Kidney epithelial cell (primary cell): ENCODE measurements around the gene TXNL4B. TPM values are rescaled to one million over a fixed set of nuclear protein-coding genes. Genes with fewer than 3 reads are reported as not detected.
"Not testable (repeated sequence)": the region's sequence is repeated elsewhere in the genome, so short reads cannot be mapped to it uniquely, and the experiment has no call there.

Experiments
- DNase-seq: peaks from one replicate; pipeline ENCODE4 v3.0.0-alpha.2; 2010; ENCODE audit warnings: low read depth
- H3K27me3 ChIP-seq: 2 replicates; pipeline ENCODE4 v1.6.0; 2011; ENCODE audit warnings: low read length; ENCODE audit not compliant: control insufficient read depth, insufficient read depth
- H3K36me3 ChIP-seq: 2 replicates; pipeline ENCODE4 v1.5.1; 2011; ENCODE audit warnings: low read length; ENCODE audit not compliant: control insufficient read depth, insufficient read depth
- H3K4me3 ChIP-seq: 2 replicates; pipeline ENCODE4 v1.5.1; 2011; ENCODE audit warnings: low read depth, mild to moderate bottlenecking, control low read depth, low read length
- total RNA-seq: library from RNA; depleted of rRNA; stranded (reverse); fragments of >200 nt; gene quantifications from 2 replicates; pipeline ENCODE4 v1.2.3, GENCODE V29; 2015
- TF ChIP-seq, protein P1 (sequence below): IDR thresholded peaks from 2 replicates; pipeline ENCODE4 v1.5.1; 2011; ENCODE audit warnings: mild to moderate bottlenecking, moderate library complexity, low read length, control low read depth, inconsistent platforms; ENCODE audit not compliant: insufficient read depth, poor library complexity, severe bottlenecking

The TXNL4B gene
- total RNA-seq, 1 donor from 2014 or later, result 11.7 TPM

DNA sequence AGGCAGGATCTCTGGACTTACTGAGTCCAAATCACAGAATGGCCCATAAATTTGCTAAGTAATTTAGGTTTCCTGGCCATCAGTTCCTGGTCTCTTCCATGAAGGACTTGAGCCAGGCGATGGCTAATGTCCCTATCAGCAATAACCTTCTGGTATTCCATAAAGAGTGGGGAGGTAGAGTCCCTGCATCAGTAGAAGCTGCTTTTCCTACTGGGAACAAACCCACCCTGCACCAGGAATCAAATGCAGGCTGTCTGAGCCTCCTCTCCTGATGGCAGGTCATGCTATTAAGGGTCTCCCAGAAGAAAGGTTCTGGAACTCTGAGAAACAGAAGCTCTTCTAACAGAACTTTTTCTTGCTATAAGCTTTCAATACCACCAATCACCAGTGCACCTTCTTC is 31.9 kb downstream of the TXNL4B start:
- no peaks in the 10 kb centered on the region for H3K36me3 ChIP-seq
- no peak for DNase-seq
- TF ChIP-seq, protein P1, sequence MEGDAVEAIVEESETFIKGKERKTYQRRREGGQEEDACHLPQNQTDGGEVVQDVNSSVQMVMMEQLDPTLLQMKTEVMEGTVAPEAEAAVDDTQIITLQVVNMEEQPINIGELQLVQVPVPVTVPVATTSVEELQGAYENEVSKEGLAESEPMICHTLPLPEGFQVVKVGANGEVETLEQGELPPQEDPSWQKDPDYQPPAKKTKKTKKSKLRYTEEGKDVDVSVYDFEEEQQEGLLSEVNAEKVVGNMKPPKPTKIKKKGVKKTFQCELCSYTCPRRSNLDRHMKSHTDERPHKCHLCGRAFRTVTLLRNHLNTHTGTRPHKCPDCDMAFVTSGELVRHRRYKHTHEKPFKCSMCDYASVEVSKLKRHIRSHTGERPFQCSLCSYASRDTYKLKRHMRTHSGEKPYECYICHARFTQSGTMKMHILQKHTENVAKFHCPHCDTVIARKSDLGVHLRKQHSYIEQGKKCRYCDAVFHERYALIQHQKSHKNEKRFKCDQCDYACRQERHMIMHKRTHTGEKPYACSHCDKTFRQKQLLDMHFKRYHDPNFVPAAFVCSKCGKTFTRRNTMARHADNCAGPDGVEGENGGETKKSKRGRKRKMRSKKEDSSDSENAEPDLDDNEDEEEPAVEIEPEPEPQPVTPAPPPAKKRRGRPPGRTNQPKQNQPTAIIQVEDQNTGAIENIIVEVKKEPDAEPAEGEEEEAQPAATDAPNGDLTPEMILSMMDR, result no peak
- no peaks in the 10 kb centered on the region for H3K27me3 ChIP-seq
- H3K4me3 ChIP-seq, result no peak overlapping the region

DNA sequence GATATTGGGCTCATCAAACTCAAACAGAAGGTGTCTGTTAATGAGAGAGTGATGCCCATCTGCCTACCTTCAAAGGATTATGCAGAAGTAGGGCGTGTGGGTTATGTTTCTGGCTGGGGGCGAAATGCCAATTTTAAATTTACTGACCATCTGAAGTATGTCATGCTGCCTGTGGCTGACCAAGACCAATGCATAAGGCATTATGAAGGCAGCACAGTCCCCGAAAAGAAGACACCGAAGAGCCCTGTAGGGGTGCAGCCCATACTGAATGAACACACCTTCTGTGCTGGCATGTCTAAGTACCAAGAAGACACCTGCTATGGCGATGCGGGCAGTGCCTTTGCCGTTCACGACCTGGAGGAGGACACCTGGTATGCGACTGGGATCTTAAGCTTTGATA is 33.0 kb downstream of the TXNL4B start:
- no peak overlapping the region for H3K4me3 ChIP-seq
- TF ChIP-seq, protein P1, result no peak
- H3K27me3 ChIP-seq, result peaks cover 4% of the 10 kb centered on the region
- DNase-seq, result no peak
- no peaks in the 10 kb centered on the region for H3K36me3 ChIP-seq

DNA sequence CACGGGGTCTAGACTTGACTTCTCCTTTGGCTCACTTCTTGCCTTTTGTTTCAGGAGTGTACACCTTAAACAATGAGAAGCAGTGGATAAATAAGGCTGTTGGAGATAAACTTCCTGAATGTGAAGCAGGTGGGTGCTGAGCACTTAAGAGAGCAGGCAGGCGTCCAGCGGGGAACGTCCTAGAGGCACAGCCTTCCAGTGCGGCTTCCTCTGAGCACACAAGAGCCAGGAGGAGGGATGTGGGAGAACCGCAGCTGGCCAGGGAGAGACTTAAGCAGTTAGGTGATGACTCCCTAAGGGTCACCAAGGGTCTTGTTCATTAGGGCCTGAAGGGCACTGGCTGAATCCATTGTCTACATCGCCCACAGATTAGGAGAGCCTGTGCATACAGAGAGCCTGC is 34.4 kb downstream of the TXNL4B start:
- DNase-seq, H3K27me3 ChIP-seq, H3K36me3 ChIP-seq, H3K4me3 ChIP-seq: not testable (repeated sequence)

DNA sequence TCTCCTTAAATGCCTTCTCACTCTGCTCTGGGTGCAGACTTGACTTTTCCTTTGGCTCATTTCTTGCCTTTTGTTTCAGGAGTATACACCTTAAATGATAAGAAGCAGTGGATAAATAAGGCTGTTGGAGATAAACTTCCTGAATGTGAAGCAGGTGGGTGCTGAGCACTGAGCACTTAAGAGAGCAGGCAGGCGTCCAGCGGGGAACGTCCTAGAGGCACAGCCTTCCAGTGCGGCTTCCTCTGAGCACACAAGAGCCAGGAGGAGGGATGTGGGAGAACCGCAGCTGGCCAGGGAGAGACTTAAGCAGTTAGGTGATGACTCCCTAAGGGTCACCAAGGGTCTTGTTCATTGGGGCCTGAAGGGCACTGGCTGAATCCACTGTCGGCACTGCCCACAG is 36.1 kb downstream of the TXNL4B start:
- H3K4me3 ChIP-seq, H3K27me3 ChIP-seq, DNase-seq, H3K36me3 ChIP-seq: not testable (repeated sequence)

DNA sequence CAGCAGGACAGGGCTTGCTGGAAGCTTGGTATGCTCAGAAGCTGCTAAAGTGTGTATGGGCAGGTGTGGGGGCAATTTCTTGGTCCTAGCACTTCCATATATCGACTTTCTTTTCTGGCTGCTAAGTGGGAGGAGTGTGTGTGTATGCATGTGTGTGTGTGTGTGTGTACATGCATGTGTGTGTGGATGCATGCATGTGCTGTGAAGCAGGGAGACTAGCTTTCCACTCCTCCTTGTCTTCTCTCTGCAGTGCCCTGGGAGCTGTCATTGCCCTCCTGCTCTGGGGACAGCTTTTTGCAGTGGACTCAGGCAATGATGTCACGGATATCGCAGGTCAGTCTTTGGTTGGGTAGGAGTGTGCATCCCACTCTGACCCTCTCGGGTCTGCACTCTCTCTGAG is 37.5 kb downstream of the TXNL4B start:
- H3K27me3 ChIP-seq, result peaks cover 4% of the 10 kb centered on the region
- H3K4me3 ChIP-seq, result no peak overlapping the region
- no peaks in the 10 kb centered on the region for H3K36me3 ChIP-seq
- TF ChIP-seq, protein P1, result no peak
- no peak for DNase-seq

DNA sequence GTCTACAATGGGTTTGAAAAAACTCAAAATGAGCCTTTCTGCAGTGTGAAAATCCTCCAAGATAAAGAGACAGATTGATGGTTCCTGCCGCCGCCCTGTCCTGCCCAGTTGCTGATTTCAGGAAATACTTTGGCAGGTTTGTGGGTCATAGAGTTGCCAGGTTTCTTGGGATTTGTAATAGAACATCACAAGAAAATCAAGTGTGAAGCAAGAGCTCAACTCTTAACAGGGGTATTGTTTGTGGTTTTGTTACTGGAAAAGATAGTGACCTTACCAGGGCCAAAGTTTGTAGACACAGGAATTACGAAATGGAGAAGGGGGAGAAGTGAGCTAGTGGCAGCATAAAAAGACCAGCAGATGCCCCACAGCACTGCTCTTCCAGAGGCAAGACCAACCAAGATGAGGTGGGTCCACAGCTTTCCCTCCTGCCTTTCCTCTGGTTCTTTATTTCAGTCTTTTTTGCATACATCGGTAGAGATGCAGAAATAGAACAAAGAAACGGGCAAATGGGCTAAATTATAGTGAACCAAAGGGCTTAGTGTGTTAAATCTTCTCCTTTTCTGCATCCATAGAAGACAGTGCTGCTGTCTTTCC is 39.1 kb downstream of the TXNL4B start, which contains the start of gene HP:
Gene HP (plus strand): TSS at position 252 of the 594 bp plus-strand sequence. CDS start 148 bp downstream, at position 400.
- H3K36me3 ChIP-seq, DNase-seq, H3K27me3 ChIP-seq, H3K4me3 ChIP-seq: not testable (repeated sequence)

DNA sequence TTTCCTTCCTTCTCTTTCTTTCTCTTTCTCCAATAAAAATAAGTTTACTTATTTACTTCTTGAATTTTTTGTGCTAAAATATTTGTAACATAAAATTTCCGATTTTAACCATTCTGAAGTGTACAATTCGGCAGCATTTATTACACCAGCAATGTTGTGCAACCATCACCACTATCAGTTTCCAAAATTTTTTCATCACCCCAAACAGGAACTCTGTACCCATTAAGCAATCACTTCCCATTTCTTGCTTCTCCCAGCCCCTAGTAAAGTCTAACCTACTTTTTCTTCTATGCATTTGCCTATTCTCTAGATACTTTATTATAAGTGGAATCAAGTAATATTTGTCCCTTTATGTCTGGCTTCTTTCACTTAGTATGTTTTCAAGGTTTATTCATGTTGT is 41.6 kb downstream of the TXNL4B start:
- Histone ChIP-seq H3K27me3 (peaks cover 4% of the 10 kb centered on the region), H3K4me3 (no peak overlapping the region), H3K36me3 (no peaks in the 10 kb centered on the region)
- no peak for DNase-seq
- TF ChIP-seq, protein P1, result no peak
